Measurements from ENCODE around the gene TTC6. TPM values are rescaled to one million over a fixed set of nuclear protein-coding genes. Genes with fewer than 3 reads are reported as not detected.

The TTC6 gene
- total RNA-seq, 4 donors from 2014 or later = not detected

DNA sequence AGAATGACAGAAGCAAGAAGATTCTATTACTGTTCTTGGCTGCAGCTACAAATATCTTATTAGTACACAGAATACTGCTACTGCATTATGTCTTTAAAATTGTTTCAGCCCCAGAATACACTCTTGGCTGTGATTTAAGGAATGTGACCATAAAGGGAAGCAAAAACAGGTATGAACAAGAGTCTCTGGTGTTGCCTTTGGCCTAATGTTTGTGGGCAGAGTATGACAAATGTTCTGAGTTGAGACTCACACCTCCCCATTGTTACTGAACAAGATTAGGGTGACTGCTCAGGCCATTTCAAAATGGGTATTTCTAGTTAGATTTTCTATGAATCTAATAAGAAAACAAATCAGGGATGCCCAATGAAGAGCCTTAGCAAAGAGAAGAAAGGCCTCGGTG is 28.5 kb downstream of the TTC6 start:
- TF ChIP-seq, protein P1, sequence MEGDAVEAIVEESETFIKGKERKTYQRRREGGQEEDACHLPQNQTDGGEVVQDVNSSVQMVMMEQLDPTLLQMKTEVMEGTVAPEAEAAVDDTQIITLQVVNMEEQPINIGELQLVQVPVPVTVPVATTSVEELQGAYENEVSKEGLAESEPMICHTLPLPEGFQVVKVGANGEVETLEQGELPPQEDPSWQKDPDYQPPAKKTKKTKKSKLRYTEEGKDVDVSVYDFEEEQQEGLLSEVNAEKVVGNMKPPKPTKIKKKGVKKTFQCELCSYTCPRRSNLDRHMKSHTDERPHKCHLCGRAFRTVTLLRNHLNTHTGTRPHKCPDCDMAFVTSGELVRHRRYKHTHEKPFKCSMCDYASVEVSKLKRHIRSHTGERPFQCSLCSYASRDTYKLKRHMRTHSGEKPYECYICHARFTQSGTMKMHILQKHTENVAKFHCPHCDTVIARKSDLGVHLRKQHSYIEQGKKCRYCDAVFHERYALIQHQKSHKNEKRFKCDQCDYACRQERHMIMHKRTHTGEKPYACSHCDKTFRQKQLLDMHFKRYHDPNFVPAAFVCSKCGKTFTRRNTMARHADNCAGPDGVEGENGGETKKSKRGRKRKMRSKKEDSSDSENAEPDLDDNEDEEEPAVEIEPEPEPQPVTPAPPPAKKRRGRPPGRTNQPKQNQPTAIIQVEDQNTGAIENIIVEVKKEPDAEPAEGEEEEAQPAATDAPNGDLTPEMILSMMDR (IDR thresholded peaks at IDR 0.05 in 4 of 5, conservative IDR thresholded peaks at IDR 0.05 in 1 of 5) = no peak
- TF ChIP-seq POLR2A (IDR thresholded peaks at IDR 0.05) = no peak
- Histone ChIP-seq H3K4me3 (no peak overlapping the region), H3K27ac (no peak overlapping the region), H3K4me1 (no peaks in the 10 kb centered on the region), H3K27me3 (peaks cover 30 to 38% (median 35%) of the 10 kb centered on the region in 3 donors), H3K9me3 (no peaks in the 10 kb centered on the region), H3K36me3 (no peaks in the 10 kb centered on the region)
- in situ Hi-C loops (cut with MboI; ENCODE audit: low sequenced_read_pairs in 4 of 4) = loop anchor here in 1 of 4 donors (25.0 kb wide), 1 partner anchor 962 kb away; the partner anchor contains the start of gene PAX9
- intact Hi-C loops (cut with DNase I; ENCODE audit: low total_unique reads) = no loop called here
- DNase-seq (no peak), ATAC-seq (no peak)

DNA sequence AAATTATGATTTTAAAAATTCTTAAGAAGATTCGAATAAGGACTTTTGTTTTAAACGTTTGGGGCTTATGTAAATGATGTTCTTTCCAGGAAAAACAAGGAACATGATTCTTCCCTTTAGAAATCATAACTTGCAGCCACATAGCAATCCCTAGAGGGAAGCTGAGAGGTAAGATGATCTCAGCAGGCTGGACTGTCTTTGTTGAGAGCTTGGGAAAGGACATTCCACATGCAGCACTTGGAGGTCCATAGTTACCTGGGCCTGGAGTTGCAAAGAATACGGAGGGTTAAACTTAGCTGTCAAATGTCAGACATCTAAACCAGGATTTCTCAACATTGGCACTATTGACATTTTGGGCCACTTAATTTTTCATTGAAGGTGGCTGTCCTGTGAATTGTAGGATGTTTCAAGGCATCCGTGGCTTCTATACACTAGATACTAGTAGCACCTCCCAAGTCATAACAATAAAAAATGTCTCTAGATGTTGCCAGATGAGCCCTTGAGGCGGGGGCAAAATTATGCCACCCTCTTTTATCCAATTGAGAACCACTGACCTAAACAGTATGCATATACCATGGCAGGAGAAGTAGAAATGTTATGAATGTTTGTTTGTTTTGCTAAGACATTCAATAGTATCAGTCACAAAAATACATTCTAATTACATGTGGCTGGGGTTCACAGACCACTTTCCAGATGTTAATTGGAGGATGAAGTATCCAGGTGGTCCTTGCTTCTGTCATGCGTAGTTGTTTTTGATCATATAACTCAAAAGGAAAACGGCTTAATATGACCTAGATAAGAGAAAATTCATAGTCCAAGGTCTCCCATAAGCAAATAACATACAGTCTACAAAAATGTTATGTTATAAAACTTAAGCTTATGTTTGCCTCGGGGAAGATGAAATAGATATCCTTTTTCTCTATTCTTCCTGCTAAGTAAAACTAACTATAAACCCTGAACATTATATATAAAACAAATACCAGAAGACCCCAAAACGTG is 30.5 kb downstream of the TTC6 start:
- intact Hi-C loops (cut with DNase I; ENCODE audit: low total_unique reads) (no loop called here), in situ Hi-C loops (cut with MboI; ENCODE audit: low sequenced_read_pairs in 4 of 4) (no loop called here)
- Histone ChIP-seq H3K27me3 (peaks cover 27 to 30% (median 27%) of the 10 kb centered on the region in 3 donors), H3K4me3 (no peak overlapping the region), H3K4me1 (no peaks in the 10 kb centered on the region), H3K27ac (no peak overlapping the region), H3K36me3 (no peaks in the 10 kb centered on the region), H3K9me3 (no peaks in the 10 kb centered on the region)
- TF ChIP-seq, protein P1 (IDR thresholded peaks at IDR 0.05 in 4 of 5, conservative IDR thresholded peaks at IDR 0.05 in 1 of 5) = no peak
- TF ChIP-seq POLR2A (IDR thresholded peaks at IDR 0.05) = no peak
- no peak for ATAC-seq
- DNase-seq = no peak

DNA sequence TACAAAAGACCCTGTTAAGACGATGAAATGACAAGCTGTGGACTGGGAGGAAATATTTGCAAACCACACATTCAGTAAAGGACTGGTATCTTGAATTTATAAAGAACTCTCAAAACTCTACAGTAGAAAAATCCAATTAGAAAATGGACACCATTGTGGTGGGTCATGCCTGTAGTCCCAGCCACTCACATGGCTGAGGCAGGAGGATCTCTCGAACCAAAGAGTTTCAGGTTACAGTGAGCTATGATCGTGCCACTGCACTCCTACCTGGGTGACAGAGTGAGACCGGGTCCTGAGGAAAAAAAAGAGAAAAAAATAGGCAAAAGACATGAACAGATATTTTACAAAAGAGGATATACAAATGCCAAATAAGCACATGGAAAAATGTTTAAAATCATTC is 41.9 kb downstream of the TTC6 start:
- DNase-seq (no peak), ATAC-seq (no peak)
- no peaks in the 10 kb centered on the region for H3K36me3 ChIP-seq
- no peaks in the 10 kb centered on the region for H3K4me1 ChIP-seq
- no peak overlapping the region for H3K4me3 ChIP-seq
- TF ChIP-seq, protein P1 (IDR thresholded peaks at IDR 0.05 in 4 of 5, conservative IDR thresholded peaks at IDR 0.05 in 1 of 5) = no peak
- TF ChIP-seq POLR2A (IDR thresholded peaks at IDR 0.05) = no peak
- no peak overlapping the region for H3K27ac ChIP-seq
- in situ Hi-C loops (cut with MboI; ENCODE audit: low sequenced_read_pairs in 4 of 4) = no loop called here
- H3K9me3 ChIP-seq = no peaks in the 10 kb centered on the region
- intact Hi-C loops (cut with DNase I; ENCODE audit: low total_unique reads) = no loop called here
- H3K27me3 ChIP-seq = peaks cover 0 to 7% (median 0%) of the 10 kb centered on the region in 3 donors

DNA sequence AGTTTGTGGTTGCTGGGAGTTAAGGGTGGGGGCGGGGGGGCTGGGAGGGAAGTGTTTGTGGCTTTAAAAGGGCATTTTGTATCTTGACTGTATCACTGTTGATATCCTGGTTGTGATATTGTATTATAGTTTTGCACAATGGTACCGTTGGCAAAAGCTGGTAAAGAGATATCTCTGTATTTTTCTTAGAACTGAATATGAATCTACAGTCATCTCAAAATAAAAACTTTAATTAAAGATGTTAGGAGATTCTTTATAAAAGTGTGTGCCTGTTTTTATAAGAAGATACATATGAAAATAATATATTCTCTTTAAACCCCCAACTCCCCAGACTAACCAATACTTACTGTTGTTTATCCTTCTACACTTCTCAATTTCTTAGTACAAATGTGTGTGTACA is 43.2 kb downstream of the TTC6 start:
- in situ Hi-C loops (cut with MboI; ENCODE audit: low sequenced_read_pairs in 4 of 4) = no loop called here
- H3K4me3 ChIP-seq = no peak overlapping the region
- no peaks in the 10 kb centered on the region for H3K4me1 ChIP-seq
- H3K36me3 ChIP-seq = no peaks in the 10 kb centered on the region
- ATAC-seq = no peak
- no peaks in the 10 kb centered on the region for H3K9me3 ChIP-seq
- intact Hi-C loops (cut with DNase I; ENCODE audit: low total_unique reads) = no loop called here
- no peak for DNase-seq
- TF ChIP-seq POLR2A (IDR thresholded peaks at IDR 0.05) = no peak
- TF ChIP-seq, protein P1 (IDR thresholded peaks at IDR 0.05 in 4 of 5, conservative IDR thresholded peaks at IDR 0.05 in 1 of 5) = no peak
- no peak overlapping the region for H3K27ac ChIP-seq
- peaks cover 0 to 4% (median 0%) of the 10 kb centered on the region in 3 donors for H3K27me3 ChIP-seq

Measured in gastrocnemius medialis (tissue), 4 donors.